Progenitor cell of endocrine pancreas (in vitro differentiated cells): ENCODE results near the gene S1PR3. TPM values are rescaled to one million over a fixed set of nuclear protein-coding genes. Genes with fewer than 3 reads are reported as not detected.

ENCODE experiments used
- DNase-seq: peaks from one replicate; pipeline ENCODE4 v3.0.0; 2021; ENCODE audit warnings: low spot score; ENCODE audit not compliant: unreplicated experiment
- H3K27ac Mint-ChIP-seq: 2 replicates; pipeline ENCODE4 v1.8.0; 2021; ENCODE audit warnings: mild to moderate bottlenecking, moderate library complexity, mixed read lengths
- H3K27me3 Mint-ChIP-seq: 2 replicates; pipeline ENCODE4 v1.8.0; 2021; ENCODE audit warnings: mixed read lengths
- H3K36me3 Mint-ChIP-seq: 2 replicates; pipeline ENCODE4 v1.8.0; 2022; ENCODE audit warnings: mixed read lengths; ENCODE audit not compliant: insufficient read depth
- H3K4me1 Mint-ChIP-seq: 2 replicates; pipeline ENCODE4 v1.8.0; 2021; ENCODE audit warnings: low read depth, mixed read lengths
- H3K4me3 Mint-ChIP-seq: 2 replicates; pipeline ENCODE4 v1.8.0; 2021; ENCODE audit warnings: low read depth, mild to moderate bottlenecking, moderate library complexity, mixed read lengths
- H3K9me3 Mint-ChIP-seq: 2 replicates; pipeline ENCODE4 v1.8.0; 2021; ENCODE audit warnings: low read depth, mixed read lengths
- total RNA-seq: library from RNA; stranded (reverse); gene quantifications from 2 replicates; pipeline ENCODE4 v1.2.1, GENCODE V29; 2021
- TF ChIP-seq, protein P1 (sequence below): fragments of 200-600 bp; sonication (generic); IDR thresholded peaks from one replicate; pipeline ENCODE4 v1.5.0; 2021; ENCODE audit warnings: antibody characterized with exemption, mild to moderate bottlenecking; ENCODE audit not compliant: unreplicated experiment

S1PR3 gene
- total RNA-seq, 1 donor from 2014 or later, result 1.6 TPM

GRCh38 chr9:88987661-88988060, 3.6 kb upstream of the S1PR3 start:
- no peak for DNase-seq
- peaks cover 41% of the 10 kb centered on the region for H3K27me3 Mint-ChIP-seq

GRCh38 chr9:88988796-88989641, 2.2 kb upstream of the S1PR3 start:
- Mint-ChIP-seq H3K4me1 (peaks cover 6% of the 10 kb centered on the region), H3K27me3 (peaks cover 50% of the 10 kb centered on the region), H3K27ac (no peak overlapping the region), H3K9me3 (no peaks in the 10 kb centered on the region), H3K36me3 (no peaks in the 10 kb centered on the region), H3K4me3 (no peak overlapping the region)
- TF ChIP-seq, protein P1, sequence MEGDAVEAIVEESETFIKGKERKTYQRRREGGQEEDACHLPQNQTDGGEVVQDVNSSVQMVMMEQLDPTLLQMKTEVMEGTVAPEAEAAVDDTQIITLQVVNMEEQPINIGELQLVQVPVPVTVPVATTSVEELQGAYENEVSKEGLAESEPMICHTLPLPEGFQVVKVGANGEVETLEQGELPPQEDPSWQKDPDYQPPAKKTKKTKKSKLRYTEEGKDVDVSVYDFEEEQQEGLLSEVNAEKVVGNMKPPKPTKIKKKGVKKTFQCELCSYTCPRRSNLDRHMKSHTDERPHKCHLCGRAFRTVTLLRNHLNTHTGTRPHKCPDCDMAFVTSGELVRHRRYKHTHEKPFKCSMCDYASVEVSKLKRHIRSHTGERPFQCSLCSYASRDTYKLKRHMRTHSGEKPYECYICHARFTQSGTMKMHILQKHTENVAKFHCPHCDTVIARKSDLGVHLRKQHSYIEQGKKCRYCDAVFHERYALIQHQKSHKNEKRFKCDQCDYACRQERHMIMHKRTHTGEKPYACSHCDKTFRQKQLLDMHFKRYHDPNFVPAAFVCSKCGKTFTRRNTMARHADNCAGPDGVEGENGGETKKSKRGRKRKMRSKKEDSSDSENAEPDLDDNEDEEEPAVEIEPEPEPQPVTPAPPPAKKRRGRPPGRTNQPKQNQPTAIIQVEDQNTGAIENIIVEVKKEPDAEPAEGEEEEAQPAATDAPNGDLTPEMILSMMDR, result no peak
- no peak for DNase-seq

More at GRCh38 chr9:88987661-88988060, 3.6 kb upstream of the S1PR3 start:
- H3K9me3 Mint-ChIP-seq, result no peaks in the 10 kb centered on the region
- H3K4me3 Mint-ChIP-seq, result no peak overlapping the region
- H3K36me3 Mint-ChIP-seq, result no peaks in the 10 kb centered on the region
- H3K4me1 Mint-ChIP-seq, result peaks cover 6% of the 10 kb centered on the region
- no peak overlapping the region for H3K27ac Mint-ChIP-seq
- TF ChIP-seq, protein P1, result no peak

DNA sequence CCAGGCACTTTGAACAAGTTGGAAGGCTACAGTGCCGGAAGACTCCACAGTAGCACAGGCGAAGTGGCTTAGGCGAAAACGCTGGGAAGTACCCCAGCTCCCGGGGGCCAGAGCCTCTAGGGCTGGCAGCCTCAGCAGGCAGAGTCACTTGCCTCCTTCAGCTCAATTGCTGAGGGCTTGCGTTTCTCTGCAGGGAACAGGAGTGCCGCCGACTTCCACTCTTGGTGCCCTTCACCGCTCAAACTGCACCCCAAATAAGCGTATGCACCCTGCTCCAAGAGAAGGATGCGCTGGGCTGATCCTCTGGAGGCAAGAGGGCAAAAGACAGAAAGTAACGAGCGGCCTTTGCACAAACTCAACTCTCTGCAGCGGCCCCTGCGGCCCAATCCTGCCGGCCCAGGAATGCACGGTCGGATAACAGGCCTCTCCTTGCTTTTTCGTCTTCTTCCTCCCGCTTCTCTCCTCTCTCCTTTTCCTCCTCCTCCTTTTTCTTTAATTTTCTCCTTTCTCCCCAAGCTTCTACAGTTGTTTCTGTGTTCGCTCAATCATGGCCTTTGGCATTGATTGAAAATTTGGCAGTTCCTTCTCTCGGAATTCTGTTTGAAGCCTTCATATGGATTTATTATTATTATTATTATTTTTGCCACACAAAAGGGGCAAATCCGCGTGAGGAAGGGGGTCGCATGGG, 1.1 kb upstream of the S1PR3 start:
- TF ChIP-seq, protein P1, result no peak
- H3K27ac Mint-ChIP-seq, result peak overlapping the region; percentile 62
- no peaks in the 10 kb centered on the region for H3K9me3 Mint-ChIP-seq
- H3K27me3 Mint-ChIP-seq, result peaks cover 50% of the 10 kb centered on the region
- DNase-seq, result no peak
- H3K36me3 Mint-ChIP-seq, result no peaks in the 10 kb centered on the region
- peaks cover 6% of the 10 kb centered on the region for H3K4me1 Mint-ChIP-seq
- H3K4me3 Mint-ChIP-seq, result peak overlapping the region; percentile 82

DNA sequence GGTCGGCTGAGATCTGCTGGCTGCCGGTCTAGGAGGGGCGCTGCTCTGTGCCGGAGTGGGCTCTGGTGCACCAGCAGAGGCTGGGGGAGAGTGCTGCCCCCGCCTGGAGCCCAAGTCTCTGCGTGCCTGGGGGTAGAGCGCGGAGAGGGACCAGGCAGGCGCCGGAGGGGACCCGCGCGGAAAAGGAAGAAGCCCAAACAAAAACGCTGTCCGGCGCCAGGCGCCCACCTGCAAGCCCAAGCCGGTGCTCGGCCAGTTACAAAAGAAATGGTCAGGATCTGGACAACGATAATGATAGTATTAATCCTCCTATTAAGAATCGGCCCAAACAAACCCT, 571 bp upstream of the S1PR3 start:
- no peaks in the 10 kb centered on the region for H3K36me3 Mint-ChIP-seq
- H3K4me3 Mint-ChIP-seq, result peak overlapping the region; percentile 82
- DNase-seq, result peak; percentile 18
- H3K9me3 Mint-ChIP-seq, result no peaks in the 10 kb centered on the region
- peak overlapping the region; percentile 62 for H3K27ac Mint-ChIP-seq
- peaks cover 6% of the 10 kb centered on the region for H3K4me1 Mint-ChIP-seq
- TF ChIP-seq, protein P1, result peak; percentile 38
- peaks cover 50% of the 10 kb centered on the region for H3K27me3 Mint-ChIP-seq

DNA sequence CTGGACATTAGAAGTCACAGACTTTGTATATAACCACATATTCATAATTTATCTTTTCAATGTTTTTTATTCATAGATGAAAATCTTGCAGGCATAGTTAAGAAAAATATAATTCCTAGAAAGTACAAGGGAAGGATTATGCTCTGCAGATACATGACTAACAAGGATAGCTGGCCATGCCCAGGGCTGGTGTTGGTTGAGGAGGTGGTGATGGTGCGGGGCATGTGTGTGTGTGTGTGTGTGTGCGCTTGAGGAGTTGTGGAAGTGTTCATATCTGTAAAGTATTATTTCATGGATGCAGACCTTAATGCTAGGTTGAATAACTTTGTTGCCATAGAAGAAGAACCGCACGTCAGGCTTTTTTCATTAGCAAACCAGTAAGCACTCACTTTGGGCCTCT, 1.3 kb downstream of the S1PR3 start:
- no peak for DNase-seq
- H3K27me3 Mint-ChIP-seq, result peaks cover 45% of the 10 kb centered on the region
- no peaks in the 10 kb centered on the region for H3K9me3 Mint-ChIP-seq
- H3K4me3 Mint-ChIP-seq, result peak overlapping the region; percentile 82
- no peaks in the 10 kb centered on the region for H3K36me3 Mint-ChIP-seq
- H3K27ac Mint-ChIP-seq, result no peak overlapping the region
- TF ChIP-seq, protein P1, result no peak
- peaks cover 6% of the 10 kb centered on the region for H3K4me1 Mint-ChIP-seq
